HepG2 (cell line): ENCODE results near the gene PRM2. TPM values are rescaled to one million over a fixed set of nuclear protein-coding genes. Genes with fewer than 3 reads are reported as not detected.

ENCODE experiments used
- CENPT ChIP-seq: sonication (generic); formaldehyde crosslinking; IDR thresholded peaks from 2 replicates; pipeline ENCODE4 v1.8.0; 2022; ENCODE audit warnings: low read depth, mild to moderate bottlenecking, moderate library complexity, missing genetic modification reagents
- GATAD2A ChIP-seq: IDR thresholded peaks from 2 replicates; pipeline ENCODE4 v1.6.1; 2016
- KLF16 ChIP-seq, 2 experiments: sonication (generic) in 1 of 2; formaldehyde crosslinking in 1 of 2; IDR thresholded peaks; 2 replicates each; pipeline versions ENCODE4 v1.6.1 to v1.8.0; 2016 to 2023; ENCODE audit warnings: missing genetic modification reagents in 2 of 2, missing compliant biosample characterization in 1 of 2
- MAZ ChIP-seq, 2 experiments: sonication (generic) in 1 of 2; formaldehyde crosslinking in 1 of 2; IDR thresholded peaks; 2 replicates each; pipeline versions ENCODE4 v1.5.0 to v1.6.1; 2012 to 2020; ENCODE audit warnings: low read depth in 2 of 2, mild to moderate bottlenecking in 2 of 2, borderline replicate concordance in 1 of 2, improper control_type of control experiment in 1 of 2, low read length in 1 of 2, missing genetic modification reagents in 1 of 2, moderate library complexity in 1 of 2
- PHB2 ChIP-seq: fragments of 450-650 bp; IDR thresholded peaks from 2 replicates; pipeline ENCODE4 v1.6.1; 2018; ENCODE audit not compliant: partially characterized antibody
- PITX1 ChIP-seq: sonication (generic); formaldehyde crosslinking; IDR thresholded peaks from 2 replicates; pipeline ENCODE4 v1.5.1; 2020; ENCODE audit warnings: mild to moderate bottlenecking, missing genetic modification reagents
- PTBP1 ChIP-seq: fragments of 200-400 bp; formaldehyde crosslinking; IDR thresholded peaks from 2 replicates; pipeline ENCODE4 v1.6.1; 2018; ENCODE audit warnings: low read length, low read depth; ENCODE audit not compliant: poor library complexity, severe bottlenecking
- RAD21 ChIP-seq: fragments of 450-650 bp; formaldehyde crosslinking; IDR thresholded peaks from 2 replicates; pipeline ENCODE4 v1.5.0; 2020; ENCODE audit warnings: mild to moderate bottlenecking
- RXRB ChIP-seq: IDR thresholded peaks from 2 replicates; pipeline ENCODE4 v1.6.1; 2016; ENCODE audit warnings: borderline replicate concordance, missing genetic modification reagents, missing compliant biosample characterization
- TEAD2 ChIP-seq: sonication (generic); formaldehyde crosslinking; IDR thresholded peaks from 2 replicates; pipeline ENCODE4 v1.9.0; 2021; ENCODE audit warnings: missing genetic modification reagents
- ZC3H13 ChIP-seq: sonication (generic); formaldehyde crosslinking; IDR thresholded peaks from 2 replicates; pipeline ENCODE4 v1.8.1; 2023; ENCODE audit warnings: mild to moderate bottlenecking, missing genetic modification reagents, moderate library complexity
- ZGPAT ChIP-seq: IDR thresholded peaks from 2 replicates; pipeline ENCODE4 v1.6.1; 2016; ENCODE audit warnings: mild to moderate bottlenecking
- ZNF207 ChIP-seq: fragments of 450-650 bp; IDR thresholded peaks from 2 replicates; pipeline ENCODE4 v1.6.1; 2016; ENCODE audit warnings: antibody characterized with exemption, borderline replicate concordance
- ZNF224 ChIP-seq: sonication (generic); formaldehyde crosslinking; IDR thresholded peaks from 2 replicates; pipeline ENCODE4 v1.5.0; 2020; ENCODE audit warnings: mild to moderate bottlenecking, missing genetic modification reagents
- ZNF282 ChIP-seq: fragments of 450-650 bp; IDR thresholded peaks from 2 replicates; pipeline ENCODE4 v1.6.1; 2018; ENCODE audit not compliant: partially characterized antibody
- ZNF563 ChIP-seq: sonication (generic); formaldehyde crosslinking; IDR thresholded peaks from 2 replicates; pipeline ENCODE4 v1.8.0; 2022; ENCODE audit warnings: mild to moderate bottlenecking, moderate library complexity, missing genetic modification reagents
- ZNF652 ChIP-seq: IDR thresholded peaks from 2 replicates; pipeline ENCODE4 v1.6.1; 2016; ENCODE audit warnings: low read depth, borderline replicate concordance
- ZNF709 ChIP-seq: sonication (generic); formaldehyde crosslinking; IDR thresholded peaks from 2 replicates; pipeline ENCODE4 v1.5.0; 2020; ENCODE audit warnings: mild to moderate bottlenecking, missing genetic modification reagents
- ZNF747 ChIP-seq: sonication (generic); formaldehyde crosslinking; IDR thresholded peaks from 2 replicates; pipeline ENCODE4 v1.8.1; 2023; ENCODE audit warnings: missing genetic modification reagents, mild to moderate bottlenecking, borderline replicate concordance
- polyA plus RNA-seq, 8 experiments: library from polyadenylated mRNA; depleted of rRNA in 3 of 8; stranded (reverse) in 7 of 8; unstranded in 1 of 8; fragments of >200 nt; fragmentation: Illumina TruSeq in 4 of 8; extraction: Trizol in 4 of 8; gene quantifications; 2 replicates each; pipeline versions ENCODE4 v1.2.1 to v1.2.3, GENCODE V29; 2011 to 2016; ENCODE audit warnings: low read depth in 4 of 8, missing spikeins in 1 of 8, mixed read lengths in 1 of 8; ENCODE audit not compliant: insufficient read depth in 1 of 8
- total RNA-seq, 5 experiments: library from RNA; depleted of rRNA; stranded (reverse); fragments of >200 nt; fragmentation: Illumina TruSeq; extraction: Trizol; gene quantifications; 2 replicates each; pipeline ENCODE4 v1.2.3, GENCODE V29; 2016; ENCODE audit warnings: low read depth in 1 of 5
- TF ChIP-seq, protein P1 (sequence below): sonication (generic); formaldehyde crosslinking; IDR thresholded peaks from 2 replicates; pipeline ENCODE4 v1.8.0; 2023; ENCODE audit warnings: mild to moderate bottlenecking, missing genetic modification reagents
- TF ChIP-seq, protein P2 (sequence below): IDR thresholded peaks from 2 replicates; pipeline ENCODE4 v1.6.1; 2018; ENCODE audit warnings: missing genetic modification reagents, mild to moderate bottlenecking, missing compliant biosample characterization
- TF ChIP-seq, protein P3 (sequence below): IDR thresholded peaks from 2 replicates; pipeline ENCODE4 v1.6.1; 2016; ENCODE audit warnings: missing compliant biosample characterization, missing genetic modification reagents, borderline replicate concordance
- TF ChIP-seq, protein P4 (sequence below): sonication (generic); formaldehyde crosslinking; IDR thresholded peaks from 2 replicates; pipeline ENCODE4 v1.8.1; 2023; ENCODE audit warnings: mild to moderate bottlenecking, missing genetic modification reagents

The PRM2 gene
- total and polyA plus RNA-seq, 2 of the 13 experiments (the other 11 are each of a cell fraction or from before 2014, with no cell fraction given), result 0.54 TPM; not detected in 1

GRCh38 chr16:11255737-11256660, 20.3 kb downstream of the PRM2 start, which contains the start of gene SOCS1 (continued):
- peak; percentile 98 for TF ChIP-seq PTBP1
- TF ChIP-seq ZNF563 (CRISPR knock-in tag), result peak; percentile 58
- no peak for TF ChIP-seq ZNF282
- no peak for TF ChIP-seq GATAD2A (CRISPR knock-in tag)
- TF ChIP-seq, protein P1, sequence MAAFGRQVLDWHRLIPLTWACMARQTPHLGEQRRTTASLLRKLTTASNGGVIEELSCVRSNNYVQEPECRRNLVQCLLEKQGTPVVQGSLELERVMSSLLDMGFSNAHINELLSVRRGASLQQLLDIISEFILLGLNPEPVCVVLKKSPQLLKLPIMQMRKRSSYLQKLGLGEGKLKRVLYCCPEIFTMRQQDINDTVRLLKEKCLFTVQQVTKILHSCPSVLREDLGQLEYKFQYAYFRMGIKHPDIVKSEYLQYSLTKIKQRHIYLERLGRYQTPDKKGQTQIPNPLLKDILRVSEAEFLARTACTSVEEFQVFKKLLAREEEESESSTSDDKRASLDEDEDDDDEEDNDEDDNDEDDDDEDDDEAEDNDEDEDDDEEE, result peak; percentile 37
- peak; percentile 88 for TF ChIP-seq MAZ (IDR thresholded peaks at IDR 0.05; ENCODE audit: borderline replicate concordance, low read depth, low read length)
- peak; percentile 99 for TF ChIP-seq MAZ (CRISPR knock-in tag; IDR thresholded peaks at IDR 0.05; ENCODE audit: low read depth)
- peak; percentile 69 to 87 for TF ChIP-seq KLF16 (CRISPR knock-in tag; IDR thresholded peaks at IDR 0.05)
- TF ChIP-seq ZC3H13, result peak; percentile 84
- TF ChIP-seq TEAD2 (CRISPR knock-in tag), result peak; percentile 72
- TF ChIP-seq RXRB, result peak; percentile 55
- TF ChIP-seq, protein P2, sequence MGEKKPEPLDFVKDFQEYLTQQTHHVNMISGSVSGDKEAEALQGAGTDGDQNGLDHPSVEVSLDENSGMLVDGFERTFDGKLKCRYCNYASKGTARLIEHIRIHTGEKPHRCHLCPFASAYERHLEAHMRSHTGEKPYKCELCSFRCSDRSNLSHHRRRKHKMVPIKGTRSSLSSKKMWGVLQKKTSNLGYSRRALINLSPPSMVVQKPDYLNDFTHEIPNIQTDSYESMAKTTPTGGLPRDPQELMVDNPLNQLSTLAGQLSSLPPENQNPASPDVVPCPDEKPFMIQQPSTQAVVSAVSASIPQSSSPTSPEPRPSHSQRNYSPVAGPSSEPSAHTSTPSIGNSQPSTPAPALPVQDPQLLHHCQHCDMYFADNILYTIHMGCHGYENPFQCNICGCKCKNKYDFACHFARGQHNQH (CRISPR knock-in tag), result peak; percentile 63
- peak; percentile 99 for TF ChIP-seq RAD21 (CRISPR knock-in tag)
- TF ChIP-seq, protein P3, sequence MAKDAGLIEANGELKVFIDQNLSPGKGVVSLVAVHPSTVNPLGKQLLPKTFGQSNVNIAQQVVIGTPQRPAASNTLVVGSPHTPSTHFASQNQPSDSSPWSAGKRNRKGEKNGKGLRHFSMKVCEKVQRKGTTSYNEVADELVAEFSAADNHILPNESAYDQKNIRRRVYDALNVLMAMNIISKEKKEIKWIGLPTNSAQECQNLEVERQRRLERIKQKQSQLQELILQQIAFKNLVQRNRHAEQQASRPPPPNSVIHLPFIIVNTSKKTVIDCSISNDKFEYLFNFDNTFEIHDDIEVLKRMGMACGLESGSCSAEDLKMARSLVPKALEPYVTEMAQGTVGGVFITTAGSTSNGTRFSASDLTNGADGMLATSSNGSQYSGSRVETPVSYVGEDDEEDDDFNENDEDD (CRISPR knock-in tag), result peak; percentile 51; the same call in 1 of the 2 replicates
- TF ChIP-seq PHB2, result no peak
- TF ChIP-seq CENPT, result peak; percentile 93
- no peak for TF ChIP-seq ZNF652
- TF ChIP-seq, protein P4, sequence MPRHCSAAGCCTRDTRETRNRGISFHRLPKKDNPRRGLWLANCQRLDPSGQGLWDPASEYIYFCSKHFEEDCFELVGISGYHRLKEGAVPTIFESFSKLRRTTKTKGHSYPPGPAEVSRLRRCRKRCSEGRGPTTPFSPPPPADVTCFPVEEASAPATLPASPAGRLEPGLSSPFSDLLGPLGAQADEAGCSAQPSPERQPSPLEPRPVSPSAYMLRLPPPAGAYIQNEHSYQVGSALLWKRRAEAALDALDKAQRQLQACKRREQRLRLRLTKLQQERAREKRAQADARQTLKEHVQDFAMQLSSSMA (CRISPR knock-in tag), result no peak
- peak; percentile 62; the same call in 1 of the 2 replicates for TF ChIP-seq PITX1 (CRISPR knock-in tag)
- peak; percentile 68; the same call in 1 of the 2 replicates for TF ChIP-seq ZGPAT (CRISPR knock-in tag)
- TF ChIP-seq ZNF747 (CRISPR knock-in tag), result peak; percentile 97
- TF ChIP-seq ZNF709, result peak; percentile 68; the same call in 1 of the 2 replicates
- TF ChIP-seq ZNF224 (CRISPR knock-in tag), result no peak
- TF ChIP-seq ZNF207, result no peak
